Hepatocyte (in vitro differentiated cells): ENCODE measurements around the gene OGFOD2.

ENCODE experiments used
- CTCF ChIP-seq: fragments of 200-600 bp; sonication (generic); IDR thresholded peaks from 2 replicates; pipeline ENCODE4 v1.5.1; 2016; ENCODE audit warnings: antibody characterized with exemption, mild to moderate bottlenecking; ENCODE audit not compliant: poor library complexity
- EZH2 ChIP-seq: fragments of 200-600 bp; sonication (generic); IDR thresholded peaks from 2 replicates; pipeline ENCODE4 v1.6.1; 2016; ENCODE audit warnings: antibody characterized with exemption, mild to moderate bottlenecking, borderline replicate concordance
- EZH2phosphoT487 ChIP-seq: fragments of 200-600 bp; sonication (generic); IDR thresholded peaks from one replicate; pipeline ENCODE4 v1.6.1; 2018; ENCODE audit warnings: antibody characterized with exemption, mild to moderate bottlenecking, low read depth, moderate library complexity; ENCODE audit not compliant: unreplicated experiment, severe bottlenecking

- TF ChIP-seq CTCF = no peak
- no peak for TF ChIP-seq EZH2
- no peak for TF ChIP-seq EZH2phosphoT487
Observed at GRCh38 chr12:122974892-122975789, at the start of gene OGFOD2.
